CD4-positive, alpha-beta T cell (primary cell): ENCODE measurements around the gene COMP. TPM values are rescaled to one million over a fixed set of nuclear protein-coding genes. Genes with fewer than 3 reads are reported as not detected.

Source experiments
- ATAC-seq: fragments of 200-7000 bp; cut with Tn5 transposase; one replicate; pipeline ENCODE4 v1.10.0; 2022; ENCODE audit warnings: mild to moderate bottlenecking; ENCODE audit not compliant: poor library complexity
- CTCF ChIA-PET: fragments of 350-600 bp; sonication (Branson Sonifier 250); formaldehyde crosslinking; loops from one replicate; lab custom pipeline; 2021; ENCODE audit warnings: antibody characterized with exemption, inconsistent platforms; lab: Charles Lee
- POLR2A ChIA-PET: fragments of 350-600 bp; sonication (Branson Sonifier 250); formaldehyde crosslinking; loops from one replicate; lab custom pipeline; 2021; ENCODE audit warnings: antibody characterized with exemption, inconsistent platforms; lab: Charles Lee
- DNase-seq, 14 experiments: peaks; one replicate each; pipeline ENCODE4 v3.0.0-alpha.2; 2013 to 2020; ENCODE audit warnings: mixed read lengths in 2 of 14
- H3K27ac ChIP-seq, 2 donors: one replicate each; pipeline versions ENCODE4 v1.5.1 to v1.7.0; 2013; ENCODE audit warnings: low read length in 2 of 2, low read depth in 1 of 2, mild to moderate bottlenecking in 1 of 2
- H3K27me3 ChIP-seq, 2 experiments: 1 replicate in 1 of 2; 2 replicates in 1 of 2; pipeline versions ENCODE4 v1.6.1 to v1.7.0; 2013; ENCODE audit warnings: low read length in 2 of 2, control low read depth in 1 of 2, mild to moderate bottlenecking in 1 of 2, moderate library complexity in 1 of 2; ENCODE audit not compliant: insufficient read depth in 2 of 2, control insufficient read depth in 1 of 2
- H3K36me3 ChIP-seq: one replicate; pipeline ENCODE4 v1.6.1; 2013; ENCODE audit warnings: low read length, control low read depth; ENCODE audit not compliant: insufficient read depth
- H3K4me1 ChIP-seq: one replicate; pipeline ENCODE4 v1.6.1; 2013; ENCODE audit warnings: low read length, control low read depth; ENCODE audit not compliant: insufficient read depth
- H3K4me3 ChIP-seq: one replicate; pipeline ENCODE4 v1.5.1; 2013; ENCODE audit warnings: mild to moderate bottlenecking, low read length, moderate library complexity
- H3K9me3 ChIP-seq, 2 experiments: 1 replicate in 1 of 2; 2 replicates in 1 of 2; pipeline versions ENCODE4 v1.6.1 to v1.7.0; 2013; ENCODE audit warnings: low read length in 2 of 2, mild to moderate bottlenecking in 2 of 2, control low read depth in 1 of 2, moderate library complexity in 1 of 2; ENCODE audit not compliant: control insufficient read depth in 1 of 2, insufficient read depth in 1 of 2
- H3K27ac Mint-ChIP-seq: one replicate; pipeline ENCODE4 v1.8.0; 2020; ENCODE audit warnings: mixed read lengths
- H3K27me3 Mint-ChIP-seq: one replicate; pipeline ENCODE4 v1.8.0; 2021; ENCODE audit warnings: mixed read lengths
- H3K36me3 Mint-ChIP-seq: one replicate; pipeline ENCODE4 v1.8.0; 2021; ENCODE audit warnings: low read depth, mixed read lengths
- H3K4me1 Mint-ChIP-seq: one replicate; pipeline ENCODE4 v1.8.0; 2021; ENCODE audit warnings: low read depth, mixed read lengths
- H3K4me3 Mint-ChIP-seq: one replicate; pipeline ENCODE4 v1.8.0; 2020; ENCODE audit warnings: mild to moderate bottlenecking, mixed read lengths
- H3K9me3 Mint-ChIP-seq: one replicate; pipeline ENCODE4 v1.8.0; 2020; ENCODE audit warnings: mixed read lengths
- intact Hi-C, 2 experiments: fragments of 100-400 bp; cut with DNase I in 1 of 2; cut with micrococcal nuclease in 1 of 2; formaldehyde crosslinking; loops; one replicate each; pipeline versions ENCODE4 v1.15.1 to v1.9.0; 2023 to 2025; cut with DNase I, micrococcal nuclease
- total RNA-seq, 174 experiments: library from RNA in 2 of 174; stranded (reverse) in 2 of 174; gene quantifications; one replicate each; pipeline ENCODE4 v1.2.3 and lab custom pipeline; 2021 to 2026
- TF ChIP-seq, protein P1 (sequence below): fragments of 200-600 bp; IDR thresholded peaks from one replicate; pipeline ENCODE4 v1.8.0; 2022; ENCODE audit warnings: antibody characterized with exemption, mild to moderate bottlenecking

Gene COMP
- total RNA-seq, 2 experiments from 2014 or later: not detected

DNA sequence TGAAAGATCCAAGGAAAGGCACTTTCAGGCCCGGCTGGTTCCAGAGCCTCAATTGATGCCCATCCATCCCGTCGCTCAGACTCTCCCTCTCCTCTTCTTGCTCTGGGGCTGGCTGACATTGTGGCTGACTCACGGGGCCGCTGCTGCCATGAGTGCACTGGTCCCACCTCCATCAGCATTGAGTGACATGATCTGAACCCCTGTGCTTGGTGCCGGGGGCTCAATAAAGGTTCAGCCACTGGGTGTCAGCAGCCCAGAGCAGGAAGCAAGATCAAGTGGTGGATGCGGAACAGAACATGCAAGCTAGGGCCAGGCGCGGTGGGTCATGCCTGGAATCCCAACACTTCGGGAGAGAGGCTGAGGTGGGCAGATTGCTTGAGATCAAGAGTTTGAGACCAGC is 39.5 kb downstream of the COMP start:
- POLR2A ChIA-PET: no interaction called here
- Histone ChIP-seq H3K36me3 (peaks cover 10% of the 10 kb centered on the region), H3K4me3 (no peak overlapping the region), H3K27ac (no peak overlapping the region), H3K27me3 (no peaks in the 10 kb centered on the region), H3K4me1 (no peaks in the 10 kb centered on the region), H3K9me3 (no peaks in the 10 kb centered on the region)
- no peak for DNase-seq
- Mint-ChIP-seq H3K27ac (no peak overlapping the region), H3K9me3 (no peaks in the 10 kb centered on the region), H3K27me3 (no peaks in the 10 kb centered on the region), H3K4me1 (no peaks in the 10 kb centered on the region), H3K4me3 (no peak overlapping the region), H3K36me3 (peaks cover 29% of the 10 kb centered on the region)
- intact Hi-C loops: no loop called here
- no peak for ATAC-seq
- CTCF ChIA-PET: no interaction called here
- TF ChIP-seq, protein P1, sequence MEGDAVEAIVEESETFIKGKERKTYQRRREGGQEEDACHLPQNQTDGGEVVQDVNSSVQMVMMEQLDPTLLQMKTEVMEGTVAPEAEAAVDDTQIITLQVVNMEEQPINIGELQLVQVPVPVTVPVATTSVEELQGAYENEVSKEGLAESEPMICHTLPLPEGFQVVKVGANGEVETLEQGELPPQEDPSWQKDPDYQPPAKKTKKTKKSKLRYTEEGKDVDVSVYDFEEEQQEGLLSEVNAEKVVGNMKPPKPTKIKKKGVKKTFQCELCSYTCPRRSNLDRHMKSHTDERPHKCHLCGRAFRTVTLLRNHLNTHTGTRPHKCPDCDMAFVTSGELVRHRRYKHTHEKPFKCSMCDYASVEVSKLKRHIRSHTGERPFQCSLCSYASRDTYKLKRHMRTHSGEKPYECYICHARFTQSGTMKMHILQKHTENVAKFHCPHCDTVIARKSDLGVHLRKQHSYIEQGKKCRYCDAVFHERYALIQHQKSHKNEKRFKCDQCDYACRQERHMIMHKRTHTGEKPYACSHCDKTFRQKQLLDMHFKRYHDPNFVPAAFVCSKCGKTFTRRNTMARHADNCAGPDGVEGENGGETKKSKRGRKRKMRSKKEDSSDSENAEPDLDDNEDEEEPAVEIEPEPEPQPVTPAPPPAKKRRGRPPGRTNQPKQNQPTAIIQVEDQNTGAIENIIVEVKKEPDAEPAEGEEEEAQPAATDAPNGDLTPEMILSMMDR: no peak

DNA sequence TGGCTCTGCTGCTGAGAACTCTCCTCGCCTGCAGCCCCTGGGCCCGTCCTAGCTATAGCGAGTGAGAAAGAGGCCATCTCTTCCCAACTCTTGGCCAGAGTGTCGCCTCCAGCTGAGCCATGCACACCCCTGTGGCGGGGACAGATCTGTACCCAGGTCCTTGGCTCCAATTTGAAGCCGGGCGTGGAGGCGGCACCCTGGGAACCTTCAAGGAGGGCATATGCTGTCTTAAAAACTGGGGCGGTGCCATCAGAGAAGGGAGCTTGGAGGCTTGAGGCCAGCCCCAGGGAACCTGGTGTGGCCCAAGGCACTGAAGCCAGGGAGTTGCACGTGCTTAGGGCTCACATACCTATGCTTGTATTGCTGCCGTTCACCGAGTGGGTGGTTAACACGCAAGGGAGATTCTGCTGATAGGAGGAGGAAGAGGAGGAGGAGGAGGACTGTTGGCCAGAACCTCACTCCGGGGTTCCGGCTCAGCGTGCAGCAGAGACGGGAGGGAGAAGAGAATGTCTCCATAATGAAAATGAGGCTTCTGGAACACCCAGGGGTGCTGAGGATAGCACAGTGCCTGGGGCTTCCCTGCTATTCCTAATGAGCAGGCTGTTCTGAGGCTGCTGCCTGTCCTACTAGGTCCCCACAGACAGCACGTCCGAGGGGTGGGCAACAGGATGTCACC is 40.7 kb downstream of the COMP start:
- no peaks in the 10 kb centered on the region for H3K4me1 Mint-ChIP-seq
- ATAC-seq: no peak
- H3K27me3 ChIP-seq: no peaks in the 10 kb centered on the region
- TF ChIP-seq, protein P1: no peak
- no peak for DNase-seq
- no peak overlapping the region for H3K27ac ChIP-seq
- no peaks in the 10 kb centered on the region for H3K9me3 Mint-ChIP-seq
- no peak overlapping the region for H3K4me3 ChIP-seq
- peaks cover 29% of the 10 kb centered on the region for H3K36me3 Mint-ChIP-seq
- POLR2A ChIA-PET: no interaction called here
- no peaks in the 10 kb centered on the region for H3K27me3 Mint-ChIP-seq
- intact Hi-C loops: no loop called here
- CTCF ChIA-PET: interaction anchor here (0.6 kb wide), 1 partner anchor 30 kb away, joined by 3 read pairs; no protein-coding TSS in a partner anchor
- H3K4me1 ChIP-seq: no peaks in the 10 kb centered on the region
- H3K27ac Mint-ChIP-seq: no peak overlapping the region
- no peak overlapping the region for H3K4me3 Mint-ChIP-seq
- no peaks in the 10 kb centered on the region for H3K9me3 ChIP-seq
- H3K36me3 ChIP-seq: peaks cover 10% of the 10 kb centered on the region

DNA sequence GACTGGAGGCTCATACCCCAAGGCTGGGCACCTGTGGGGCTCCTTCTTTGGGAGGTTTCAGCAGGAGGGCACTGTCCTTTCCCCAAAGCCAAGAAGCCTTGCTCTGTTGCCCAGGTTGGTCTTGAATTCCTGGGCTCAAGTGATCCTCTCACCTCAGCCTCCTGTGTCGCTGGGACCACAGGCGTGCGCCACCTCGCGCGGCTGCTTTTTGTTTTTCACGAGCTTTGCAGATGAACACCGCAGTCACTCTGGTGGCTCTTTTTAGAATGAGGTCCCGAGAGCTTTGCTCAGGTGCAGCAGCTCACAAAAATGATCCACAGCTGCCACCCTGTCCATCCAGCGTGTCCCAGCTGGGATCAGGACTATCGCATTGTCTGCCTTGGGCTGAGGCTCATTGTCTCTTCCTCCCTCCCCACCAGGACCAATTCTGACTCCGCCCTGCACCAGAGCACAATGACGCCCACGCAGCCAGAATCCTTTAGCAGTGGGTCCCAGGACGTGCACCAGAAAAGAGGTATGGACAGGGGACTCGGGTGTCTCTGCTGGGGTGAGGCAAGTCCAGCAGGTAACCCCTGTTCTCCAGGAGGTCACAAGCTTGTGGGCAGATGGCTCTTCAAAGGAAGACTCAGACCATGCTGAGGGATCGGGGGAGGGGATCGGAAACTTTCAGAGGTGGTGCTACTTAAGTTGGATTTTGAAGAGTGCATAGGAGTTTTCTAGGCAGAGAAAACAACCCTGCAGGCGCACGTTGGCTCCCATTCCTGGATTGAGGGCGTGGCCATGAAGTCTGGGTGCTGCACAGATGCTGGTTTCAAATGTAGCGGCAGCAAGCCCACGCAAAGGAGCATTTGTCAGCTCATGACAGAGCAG is 41.5 kb downstream of the COMP start:
- H3K4me1 ChIP-seq: no peaks in the 10 kb centered on the region
- no peaks in the 10 kb centered on the region for H3K9me3 ChIP-seq
- H3K36me3 ChIP-seq: peaks cover 10% of the 10 kb centered on the region
- Mint-ChIP-seq H3K27me3 (no peaks in the 10 kb centered on the region), H3K27ac (no peak overlapping the region), H3K9me3 (no peaks in the 10 kb centered on the region), H3K4me1 (no peaks in the 10 kb centered on the region), H3K4me3 (no peak overlapping the region), H3K36me3 (peaks cover 28% of the 10 kb centered on the region)
- DNase-seq (no peak), ATAC-seq (no peak)
- H3K27me3 ChIP-seq: no peaks in the 10 kb centered on the region
- CTCF ChIA-PET: interaction anchor here (0.6 kb wide), 1 partner anchor 29 kb away, joined by 3 read pairs; no protein-coding TSS in a partner anchor
- POLR2A ChIA-PET: no interaction called here
- H3K27ac ChIP-seq: no peak overlapping the region
- no peak overlapping the region for H3K4me3 ChIP-seq
- intact Hi-C loops: no loop called here
- TF ChIP-seq, protein P1: no peak
